Erythroblast (primary cell): ENCODE data around the gene ACTN2.

Source experiments
- DNase-seq, 2 experiments: peaks; one replicate each; lab custom pipeline; 2025; lab: John Stamatoyannopoulos, UW
- GATA1 ChIP-seq: IDR thresholded peaks from 2 replicates; pipeline ENCODE4 v1.6.1; 2011; ENCODE audit warnings: low read depth, mild to moderate bottlenecking, control low read depth, low read length, moderate library complexity
- POLR2A ChIP-seq: IDR thresholded peaks from 2 replicates; pipeline ENCODE4 v1.6.1; 2011; ENCODE audit warnings: mild to moderate bottlenecking, low read length

ACTN2 gene

DNA sequence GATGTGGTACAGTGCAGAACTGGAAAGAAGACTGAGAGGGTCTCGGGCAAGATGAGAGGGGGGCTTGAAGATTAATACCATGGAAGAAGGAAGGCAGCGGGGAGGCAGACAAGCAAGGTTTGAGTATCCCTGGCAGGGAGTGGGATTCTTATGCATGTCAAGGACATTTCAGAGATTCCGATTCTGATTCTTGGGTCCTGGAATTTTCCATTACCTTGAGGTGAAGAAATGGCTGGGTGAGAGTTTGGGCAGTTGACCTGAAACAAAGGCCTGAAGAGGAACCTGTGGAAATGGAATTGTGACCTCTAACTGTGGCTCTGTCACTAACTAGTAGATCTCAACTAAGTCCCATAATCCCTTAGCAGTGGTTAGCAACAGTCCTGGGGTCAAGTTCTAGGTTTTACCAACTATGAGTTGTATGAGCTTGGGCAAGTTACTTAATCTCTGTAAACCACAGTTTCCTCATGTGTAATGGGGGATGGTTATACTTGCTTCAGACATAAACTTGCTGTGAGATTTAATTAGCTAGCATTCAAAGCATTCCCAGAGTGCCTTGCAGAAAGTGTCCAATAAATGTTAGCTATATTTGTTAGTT lies 8.6 kb upstream of the ACTN2 start:
- no peak for TF ChIP-seq POLR2A
- TF ChIP-seq GATA1 = no peak
- no peak for DNase-seq

GRCh38 chr1:236681219-236681618 lies 5.1 kb upstream of the ACTN2 start:
- DNase-seq = no peak
- TF ChIP-seq GATA1 (no peak), POLR2A (no peak)

DNA sequence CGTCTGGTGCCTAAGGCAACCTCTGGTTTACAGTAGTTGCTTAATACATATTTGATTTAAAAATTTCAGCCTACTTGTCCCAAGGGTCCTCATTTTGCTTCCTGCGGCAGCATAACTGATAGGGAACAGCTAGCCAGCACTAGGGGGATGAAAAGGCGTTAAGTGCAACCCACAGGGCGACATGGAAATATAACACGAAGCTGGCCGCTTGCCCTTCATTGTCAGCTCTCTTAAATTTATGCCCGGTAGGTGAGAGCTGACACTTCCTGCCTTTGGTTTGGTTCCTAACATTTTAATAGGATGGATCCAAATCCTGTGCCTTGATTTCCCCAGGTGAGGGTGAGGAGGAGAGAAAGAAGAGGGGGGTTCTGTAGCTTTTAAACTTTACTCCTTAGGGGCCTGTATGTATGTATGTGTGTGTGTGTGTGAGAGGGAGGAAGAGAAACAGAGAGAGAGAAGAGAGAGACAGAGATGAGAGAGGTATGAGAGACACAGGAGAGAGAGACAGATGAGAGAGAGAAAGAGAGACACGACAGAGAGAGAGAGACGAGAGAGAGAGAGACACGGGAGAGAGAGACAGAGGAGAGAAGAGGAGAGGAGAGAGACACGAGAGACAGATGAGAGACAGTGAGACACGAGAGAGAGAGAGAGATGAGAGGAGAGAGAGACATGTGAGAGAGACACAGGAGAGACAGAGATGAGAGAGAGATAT lies 938 bp upstream of the ACTN2 start:
- no peak for DNase-seq
- TF ChIP-seq POLR2A (no peak), GATA1 (no peak)

DNA sequence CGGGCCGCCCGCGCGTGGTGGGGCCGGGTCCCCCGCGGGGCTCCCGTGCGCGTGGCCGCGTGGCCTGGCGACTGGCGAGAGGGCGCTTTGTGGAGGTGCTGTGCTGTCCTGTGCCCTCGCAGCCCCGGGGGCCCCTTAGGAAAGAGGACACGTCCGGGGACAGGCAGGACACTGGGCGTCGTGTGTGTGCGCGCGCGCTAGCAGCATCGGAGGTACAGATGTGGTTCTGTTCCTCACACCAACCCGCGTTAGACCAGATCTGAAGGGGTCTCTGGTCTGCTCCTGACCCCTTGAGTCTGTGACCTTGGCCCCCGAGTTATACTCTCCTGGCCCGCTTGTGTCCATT lies 489 bp downstream of the ACTN2 start:
- peak; percentile 39 to 42 for DNase-seq
- no peak for TF ChIP-seq POLR2A
- TF ChIP-seq GATA1 = no peak

DNA sequence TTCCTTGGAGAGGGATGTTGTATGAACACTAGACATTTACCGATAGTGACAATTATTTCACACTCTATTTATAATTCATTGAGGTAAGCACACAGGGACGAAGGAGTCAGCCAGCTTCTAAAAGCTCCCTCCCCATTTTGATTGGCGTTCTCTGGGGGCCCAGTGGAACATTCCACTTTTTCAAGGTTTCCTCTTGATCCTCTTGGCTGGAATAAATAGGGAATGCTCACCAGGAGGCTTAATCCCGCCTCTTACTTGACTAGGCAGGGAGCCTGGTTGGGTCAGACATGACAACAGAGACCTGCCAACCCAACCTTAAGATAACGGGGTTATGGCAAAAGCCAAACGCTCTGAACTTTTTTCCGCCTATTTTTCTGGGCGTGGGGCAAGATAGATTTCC lies 974 bp downstream of the ACTN2 start:
- TF ChIP-seq POLR2A (no peak), GATA1 (no peak)
- no peak for DNase-seq

DNA sequence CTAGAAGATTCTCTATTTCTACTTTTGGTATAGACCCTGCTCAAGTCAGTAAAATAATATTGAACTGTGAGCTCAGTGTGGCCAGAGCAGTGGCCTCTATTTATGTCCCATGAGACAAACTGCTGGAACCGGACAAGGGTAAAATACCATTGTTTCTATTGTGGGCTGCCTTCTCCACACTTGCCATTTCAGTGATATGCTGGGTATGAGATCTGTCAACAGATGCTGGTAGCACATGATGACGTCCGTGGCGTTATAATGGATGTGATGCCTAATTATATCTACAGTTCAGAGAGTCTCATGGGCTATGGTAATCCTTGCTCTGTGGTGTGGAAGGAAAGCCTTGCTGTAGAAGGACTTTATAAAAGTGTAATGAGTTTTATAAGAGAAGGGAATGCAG lies 2.4 kb downstream of the ACTN2 start:
- TF ChIP-seq POLR2A = no peak
- no peak for TF ChIP-seq GATA1
- no peak for DNase-seq

DNA sequence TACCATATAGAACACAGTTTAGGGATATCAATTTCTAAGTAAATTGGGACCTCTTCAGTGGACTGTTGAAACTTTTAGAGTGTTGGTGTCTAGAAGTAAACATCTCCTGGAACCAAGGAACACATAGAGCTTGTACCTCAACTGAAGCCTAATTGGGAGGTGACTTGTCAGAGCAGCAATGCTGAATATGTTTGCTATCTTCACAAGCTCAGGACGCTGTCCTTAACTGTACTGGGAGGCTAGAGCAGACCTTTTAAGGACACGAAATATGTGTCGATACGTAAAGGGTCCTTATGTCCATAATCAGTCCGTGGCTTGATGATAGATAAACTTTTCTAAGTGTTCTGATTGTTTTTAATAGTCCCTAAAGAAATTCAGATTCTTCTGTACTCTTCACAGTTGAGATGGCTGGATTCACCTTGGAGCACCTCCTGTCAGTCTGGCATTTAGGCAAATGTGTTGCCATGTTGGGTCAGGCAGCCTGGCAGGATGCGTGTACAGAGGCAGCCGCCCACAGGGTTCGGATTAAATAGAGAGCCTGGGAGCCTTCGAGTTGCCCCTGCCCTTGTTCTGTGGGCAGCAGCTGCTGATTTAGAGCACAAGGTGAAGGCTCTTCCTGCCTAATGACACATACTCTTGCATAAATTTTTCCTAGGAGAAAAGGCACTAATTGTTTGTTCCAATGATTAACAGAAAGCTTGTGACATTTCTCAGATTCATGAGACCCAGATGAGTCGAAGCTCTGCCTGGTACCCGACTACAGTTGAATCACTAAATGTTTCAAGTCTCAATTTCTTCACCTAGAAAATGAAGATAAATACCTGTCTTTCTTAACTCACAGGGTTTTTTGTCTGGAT lies 3.6 kb downstream of the ACTN2 start:
- TF ChIP-seq POLR2A (no peak), GATA1 (no peak)
- DNase-seq = no peak

- TF ChIP-seq GATA1 (no peak), POLR2A (no peak)
- DNase-seq = no peak
These were observed 5.0 kb downstream of the ACTN2 start for GRCh38 chr1:236691348-236691747.

DNA sequence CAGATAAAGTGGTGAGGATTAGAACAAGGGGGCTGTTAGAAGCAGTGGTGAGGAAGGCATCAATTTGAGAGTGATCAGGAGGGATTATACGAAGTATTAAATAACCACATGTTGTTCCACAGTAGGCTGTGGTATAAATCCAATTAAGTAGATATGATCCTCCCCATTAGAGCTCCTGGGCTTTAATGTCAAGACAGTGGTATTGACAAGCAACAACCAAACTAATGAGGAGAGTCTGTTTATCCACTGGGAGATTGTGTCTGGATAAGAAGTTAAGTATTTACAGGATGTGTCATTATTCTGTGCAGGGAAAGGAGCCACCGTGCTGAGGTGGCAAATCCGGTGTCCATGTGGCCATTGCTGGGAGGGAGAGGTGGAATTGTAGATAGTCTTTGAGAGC lies 5.8 kb downstream of the ACTN2 start:
- no peak for DNase-seq
- TF ChIP-seq GATA1 (no peak), POLR2A (no peak)

DNA sequence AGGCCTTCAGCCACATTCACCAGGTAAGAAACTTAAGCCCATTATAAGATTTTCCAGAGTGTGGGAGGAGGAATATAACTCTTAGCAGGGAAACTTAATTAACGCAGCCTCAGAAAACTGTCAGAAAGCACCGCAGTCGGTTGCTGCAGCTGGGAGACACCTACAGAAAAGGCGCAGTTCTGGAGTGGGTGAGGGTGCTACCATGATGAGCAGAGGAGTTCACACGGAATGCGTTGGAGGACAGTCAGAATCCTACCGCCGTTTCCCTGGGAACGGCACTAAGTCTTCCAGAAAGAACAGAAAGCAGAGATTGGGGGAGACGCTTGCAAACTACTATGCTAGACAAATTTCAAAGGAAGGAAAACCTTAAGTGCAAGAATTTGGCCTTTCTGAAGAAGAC lies 6.4 kb downstream of the ACTN2 start:
- TF ChIP-seq GATA1 (no peak), POLR2A (no peak)
- DNase-seq = no peak

DNA sequence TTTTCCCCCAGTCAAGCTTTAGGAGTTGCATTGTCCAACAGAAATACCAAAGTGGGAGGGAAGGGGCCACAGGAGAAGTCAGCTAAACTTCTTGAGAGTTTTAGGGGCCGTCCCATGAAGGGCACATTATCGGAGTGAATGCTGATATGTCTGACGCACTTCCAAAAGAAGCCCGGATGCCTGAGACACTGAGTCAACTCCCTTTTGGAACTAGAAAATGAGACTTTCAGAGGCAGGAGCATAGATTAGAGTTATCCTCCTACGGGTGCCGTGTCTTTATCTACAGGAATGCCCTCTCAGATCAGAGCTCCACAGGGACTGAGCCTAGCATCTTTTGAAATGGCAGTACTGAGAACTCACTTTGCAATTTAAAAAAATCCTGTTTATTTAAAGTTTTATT lies 13.1 kb downstream of the ACTN2 start:
- TF ChIP-seq POLR2A = no peak
- no peak for DNase-seq

DNA sequence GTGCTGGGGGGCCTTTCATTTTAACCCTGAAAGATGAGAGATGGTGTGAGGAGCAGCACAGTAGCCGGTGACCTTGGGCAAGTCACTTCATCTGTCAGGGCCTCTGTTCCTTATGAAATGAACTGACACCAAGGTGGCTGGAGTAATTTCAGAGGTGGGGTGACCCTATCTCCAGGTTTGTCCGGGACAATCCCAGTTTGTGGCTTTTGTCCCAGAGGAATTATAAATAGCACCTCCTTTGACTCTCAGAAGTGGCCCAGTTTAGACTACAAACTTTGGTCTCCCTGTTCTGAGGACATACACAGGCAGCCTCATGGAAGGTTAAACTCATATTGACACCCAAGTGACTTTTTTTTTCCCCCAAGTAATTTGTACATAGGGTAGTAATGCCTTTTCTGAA lies 14.6 kb downstream of the ACTN2 start:
- TF ChIP-seq POLR2A = no peak
- no peak for TF ChIP-seq GATA1

DNA sequence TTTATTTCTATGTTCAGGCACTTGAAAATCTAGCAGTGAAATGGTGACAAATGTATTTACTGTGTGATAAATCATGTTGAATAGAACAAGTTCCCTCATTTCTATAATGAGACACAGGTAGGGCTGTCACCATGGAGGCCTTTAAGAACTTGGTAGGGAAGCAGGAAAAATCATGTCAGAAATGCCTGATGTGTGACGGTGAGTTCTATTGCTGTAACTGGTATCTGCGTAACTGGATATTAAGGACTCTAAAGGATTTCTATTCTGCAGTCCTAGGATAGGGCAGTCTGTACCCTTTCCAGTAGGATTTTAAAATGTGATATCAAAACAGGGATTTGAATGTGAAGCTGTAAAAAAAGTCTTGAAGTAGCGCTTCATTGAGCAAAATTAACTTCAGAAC lies 15.5 kb downstream of the ACTN2 start:
- TF ChIP-seq POLR2A = no peak
- TF ChIP-seq GATA1 = no peak

More for the DNA sequence above, 14.6 kb downstream of the ACTN2 start:
- no peak for DNase-seq

DNA sequence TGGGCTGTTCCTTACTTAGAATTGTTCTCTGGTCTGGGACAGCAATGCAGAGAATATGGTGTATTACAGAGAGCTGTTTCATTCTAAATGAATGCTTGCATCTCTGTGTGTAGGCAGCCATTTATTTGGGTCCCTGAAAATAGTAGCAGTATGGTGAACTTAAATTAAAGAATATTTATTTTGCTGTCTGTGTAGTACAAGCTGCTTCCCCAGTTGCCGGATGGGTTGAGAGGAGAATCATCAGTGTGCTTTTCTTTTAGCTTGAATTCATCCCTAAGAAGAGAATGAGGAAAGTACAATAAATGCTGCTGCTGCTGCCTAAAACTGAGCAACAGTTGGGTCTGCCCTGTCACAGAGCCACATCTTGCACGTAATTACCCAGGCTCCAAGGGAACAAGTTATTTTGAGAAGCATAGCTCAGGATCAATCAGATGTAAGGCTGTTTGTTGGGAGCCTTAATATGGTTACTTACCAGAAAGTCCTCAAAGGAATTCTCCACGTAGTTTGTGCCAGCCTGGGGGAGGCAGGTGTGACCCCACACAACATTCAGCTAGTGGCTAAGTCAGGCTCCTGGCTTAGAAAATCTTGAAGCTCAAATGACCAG lies 16.6 kb downstream of the ACTN2 start:
- DNase-seq = no peak
- TF ChIP-seq POLR2A (no peak), GATA1 (no peak)

More for the DNA sequence above, 15.5 kb downstream of the ACTN2 start:
- no peak for DNase-seq

DNA sequence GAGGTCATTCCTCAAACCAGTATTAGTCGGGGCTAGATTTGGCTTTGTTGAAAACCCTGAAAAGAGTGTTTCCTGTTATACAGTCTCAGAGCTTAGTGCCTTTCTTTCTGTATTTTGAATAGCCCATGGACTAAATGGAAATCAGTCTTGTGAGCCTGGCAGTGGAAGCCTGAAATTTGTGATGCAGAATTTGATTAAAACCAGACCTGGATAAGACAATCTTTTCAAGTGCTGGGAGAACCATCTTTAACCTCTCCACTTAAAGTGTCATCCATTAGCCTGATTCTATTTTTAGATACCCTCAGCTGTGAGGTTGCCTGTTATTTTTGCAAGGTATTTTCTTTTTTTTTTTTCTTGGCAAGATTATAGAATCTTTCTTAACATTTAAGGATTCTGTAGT lies 19.5 kb downstream of the ACTN2 start:
- no peak for DNase-seq
- TF ChIP-seq POLR2A (no peak), GATA1 (no peak)
